Urinary bladder (tissue), 4 donors: ENCODE results near the gene PRMT7. TPM values are rescaled to one million over a fixed set of nuclear protein-coding genes. Genes with fewer than 3 reads are reported as not detected.

Source experiments
- DNase-seq: peaks from one replicate; pipeline ENCODE4 v3.0.0-alpha.2; 2015; ENCODE audit errors: extremely low spot score
- H3K27ac ChIP-seq: one replicate; pipeline ENCODE4 v1.5.1; 2013; ENCODE audit warnings: low read depth, mild to moderate bottlenecking, moderate library complexity
- H3K36me3 ChIP-seq: one replicate; pipeline ENCODE4 v1.6.1; 2013; ENCODE audit warnings: mild to moderate bottlenecking, moderate library complexity; ENCODE audit not compliant: insufficient read depth
- H3K4me1 ChIP-seq: one replicate; pipeline ENCODE4 v1.6.1; 2013; ENCODE audit warnings: mild to moderate bottlenecking, moderate library complexity; ENCODE audit not compliant: insufficient read depth
- H3K4me3 ChIP-seq: one replicate; pipeline ENCODE4 v1.5.1; 2013; ENCODE audit warnings: low read depth, low read length
- WGBS: extraction: QIAGEN DNeasy Blood & Tissue Kit; methylation state at CpG from one replicate; pipeline ENCODE4 v1.1.7; 2013; 5-methylcytosine and 5-hydroxymethylcytosine counted together
- polyA plus RNA-seq: library from polyadenylated mRNA; stranded (reverse); fragments of 200-250 nt; gene quantifications from one replicate; pipeline ENCODE4 v1.2.3, GENCODE V29; 2013
- total RNA-seq: library from RNA; depleted of rRNA; stranded (reverse); fragments of >200 nt; gene quantifications from one replicate; pipeline ENCODE4 v1.2.3, GENCODE V29; 2014
- donor health status: healthy with polysubstance abuse.
- donor health status: healthy.

Gene PRMT7
- total and polyA plus RNA-seq, 2 donors = 38.7 to 53.2 TPM

DNA sequence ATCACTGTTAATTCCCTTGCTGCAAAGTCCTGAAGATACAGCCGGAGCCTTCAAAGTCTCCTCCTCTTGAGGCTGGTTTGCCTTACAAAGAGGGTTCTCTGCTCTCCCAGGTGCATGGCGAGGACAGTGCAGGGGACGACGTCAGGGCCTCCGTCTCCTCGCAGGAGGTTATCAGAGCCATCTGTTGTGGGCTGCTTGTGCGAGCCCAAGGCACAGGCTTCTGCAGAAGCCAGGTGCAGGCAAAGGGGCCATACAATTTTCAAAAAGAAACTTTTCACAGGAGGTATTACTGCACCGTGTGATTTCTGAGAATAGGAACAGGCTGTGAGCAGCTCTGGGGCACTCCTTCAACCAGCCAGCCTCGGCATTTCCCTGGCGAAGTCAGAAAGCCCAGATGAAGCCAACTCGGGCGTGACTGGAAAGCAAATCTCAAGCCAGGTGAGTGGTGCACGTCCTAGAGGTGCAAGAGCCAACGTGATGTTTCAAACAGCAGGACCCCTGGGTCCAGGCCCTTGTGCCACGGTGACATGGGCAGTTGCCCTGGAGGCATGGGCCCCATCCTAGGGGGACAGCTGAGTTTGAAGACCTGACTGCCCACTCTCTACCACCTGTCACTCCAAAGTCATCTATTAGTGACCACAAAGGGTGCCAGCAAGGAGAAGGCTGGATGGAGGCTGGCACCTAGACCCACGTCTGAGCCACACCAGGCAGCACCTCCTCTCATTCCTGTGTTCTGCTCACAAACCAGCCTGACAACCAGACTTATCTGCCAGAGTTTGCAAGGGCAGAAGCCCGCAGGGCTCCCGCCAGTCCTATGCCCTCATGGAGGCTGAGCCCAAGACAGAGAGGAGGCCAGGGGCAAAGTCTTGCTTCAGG, 68.9 kb downstream of the PRMT7 start:
- DNase-seq = no peak
- H3K4me1 ChIP-seq = no peaks in the 10 kb centered on the region
- no peaks in the 10 kb centered on the region for H3K36me3 ChIP-seq
- H3K27ac ChIP-seq = no peak overlapping the region
- no peak overlapping the region for H3K4me3 ChIP-seq
- WGBS = 74% methylated on average over 18 of the region's 18 CpGs

DNA sequence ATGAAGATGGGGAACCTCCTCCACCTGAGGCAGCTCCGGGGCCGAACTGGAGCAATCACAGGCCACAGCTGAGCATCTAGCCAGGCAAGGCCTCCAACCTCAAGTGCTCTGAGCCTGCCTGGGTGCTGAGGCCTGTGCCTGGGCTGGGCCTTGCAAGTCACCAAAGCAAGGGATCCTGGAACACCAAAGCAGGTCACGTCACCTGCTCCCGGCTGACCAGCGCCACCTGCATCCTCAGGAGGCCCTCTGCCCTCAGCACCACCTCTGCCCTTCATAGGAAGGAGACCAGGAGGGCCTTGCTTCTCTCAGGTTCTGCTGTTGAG, 69.5 kb downstream of the PRMT7 start:
- no peaks in the 10 kb centered on the region for H3K4me1 ChIP-seq
- 96% methylated on average over 5 of the region's 5 CpGs for WGBS
- no peak for DNase-seq
- H3K4me3 ChIP-seq = no peak overlapping the region
- H3K27ac ChIP-seq = no peak overlapping the region
- H3K36me3 ChIP-seq = no peaks in the 10 kb centered on the region

DNA sequence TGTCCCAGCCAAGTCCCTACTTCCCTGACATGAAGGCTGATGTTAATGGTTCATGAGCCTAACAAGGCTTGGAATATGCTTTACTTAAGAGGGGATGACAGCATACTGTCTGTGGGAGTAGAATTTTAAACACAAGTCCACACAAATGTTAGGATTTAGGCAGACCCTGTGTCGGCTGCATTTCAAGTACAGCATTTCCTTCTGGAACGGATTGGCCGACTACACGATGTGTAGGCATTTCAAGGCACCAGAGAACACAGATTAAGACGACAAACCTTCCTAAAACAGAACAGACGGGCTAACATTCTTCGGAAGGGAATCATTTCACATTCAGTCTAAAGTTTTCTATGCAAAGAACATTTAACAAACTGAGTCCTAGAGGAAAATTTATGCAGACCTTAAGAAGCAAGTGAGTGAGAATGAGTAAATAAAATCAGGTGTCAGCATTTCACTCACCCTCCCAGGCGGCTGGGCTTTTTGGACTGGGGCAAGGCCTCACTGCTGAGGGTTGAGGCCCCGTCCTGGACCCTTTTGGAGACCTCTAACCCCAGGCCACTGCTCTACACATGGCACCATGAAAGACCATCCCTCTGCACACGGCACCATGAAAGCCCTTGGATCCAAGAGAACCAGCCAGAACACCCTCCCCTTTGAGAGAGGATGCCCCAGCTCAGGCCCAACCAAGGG, 70.0 kb downstream of the PRMT7 start:
- no peak for DNase-seq
- Histone ChIP-seq H3K4me3 (no peak overlapping the region), H3K4me1 (no peaks in the 10 kb centered on the region), H3K36me3 (no peaks in the 10 kb centered on the region), H3K27ac (no peak overlapping the region)
- WGBS = 85% methylated on average over 10 of the region's 10 CpGs

DNA sequence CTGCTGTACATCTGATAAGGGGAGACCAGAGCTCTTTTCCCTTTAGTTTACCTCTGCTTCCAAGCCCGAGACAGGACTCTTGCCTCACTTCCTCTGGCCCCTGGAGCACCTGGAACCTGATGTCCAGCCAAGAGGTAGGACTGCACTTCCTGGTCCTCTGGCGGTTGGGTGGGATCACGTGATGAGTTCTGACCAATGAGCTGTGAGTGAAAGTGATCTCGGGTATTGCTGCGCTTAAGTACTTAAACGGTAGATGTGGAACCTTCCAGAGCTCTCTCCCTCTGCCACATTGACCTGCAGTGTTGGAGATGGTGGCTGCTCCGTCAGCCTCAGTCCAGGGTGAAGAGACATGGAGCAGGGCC, 70.5 kb downstream of the PRMT7 start:
- no peak for DNase-seq
- Histone ChIP-seq H3K36me3 (no peaks in the 10 kb centered on the region), H3K4me1 (no peaks in the 10 kb centered on the region), H3K27ac (no peak overlapping the region), H3K4me3 (no peak overlapping the region)
- 85% methylated on average over 7 of the region's 7 CpGs for WGBS

DNA sequence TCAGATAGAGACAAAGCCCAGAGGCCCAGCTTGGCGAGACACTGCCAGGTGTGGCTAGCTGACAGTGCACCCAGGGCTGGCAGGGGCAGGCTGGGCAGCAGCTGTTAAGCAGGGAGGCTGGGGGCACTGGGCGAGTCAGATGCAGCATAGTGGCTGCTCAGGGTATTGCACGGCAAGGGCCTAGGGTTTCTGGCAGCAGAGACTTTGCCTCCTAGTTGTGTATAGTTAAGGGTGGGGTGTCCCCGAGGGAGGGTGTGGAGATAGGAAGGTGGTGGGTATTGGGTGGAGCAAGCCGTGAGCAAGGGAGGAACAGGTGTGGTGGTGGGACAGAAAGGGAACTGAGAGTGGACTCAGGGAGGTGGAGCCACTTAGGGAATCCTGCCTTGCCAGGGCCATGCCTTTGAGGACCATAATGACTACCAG, 71.5 kb downstream of the PRMT7 start:
- WGBS = 79% methylated on average over 5 of the region's 5 CpGs
- no peaks in the 10 kb centered on the region for H3K4me1 ChIP-seq

GRCh38 chr16:68383858-68384257, 73.0 kb downstream of the PRMT7 start:
- DNase-seq = no peak

More for the DNA sequence above, 71.5 kb downstream of the PRMT7 start:
- DNase-seq = no peak
- Histone ChIP-seq H3K27ac (no peak overlapping the region), H3K4me3 (no peak overlapping the region), H3K36me3 (no peaks in the 10 kb centered on the region)

GRCh38 chr16:68384288-68385161, 73.7 kb downstream of the PRMT7 start:
- Histone ChIP-seq H3K36me3 (no peaks in the 10 kb centered on the region), H3K4me3 (no peak overlapping the region), H3K4me1 (no peaks in the 10 kb centered on the region), H3K27ac (no peak overlapping the region)
- 69% methylated on average over 7 of the region's 7 CpGs for WGBS
- no peak for DNase-seq

More at GRCh38 chr16:68383858-68384257, 73.0 kb downstream of the PRMT7 start:
- no peak overlapping the region for H3K27ac ChIP-seq
- no peaks in the 10 kb centered on the region for H3K4me1 ChIP-seq
- H3K4me3 ChIP-seq = no peak overlapping the region
- no peaks in the 10 kb centered on the region for H3K36me3 ChIP-seq
- 95% methylated on average over 4 of the region's 4 CpGs for WGBS

DNA sequence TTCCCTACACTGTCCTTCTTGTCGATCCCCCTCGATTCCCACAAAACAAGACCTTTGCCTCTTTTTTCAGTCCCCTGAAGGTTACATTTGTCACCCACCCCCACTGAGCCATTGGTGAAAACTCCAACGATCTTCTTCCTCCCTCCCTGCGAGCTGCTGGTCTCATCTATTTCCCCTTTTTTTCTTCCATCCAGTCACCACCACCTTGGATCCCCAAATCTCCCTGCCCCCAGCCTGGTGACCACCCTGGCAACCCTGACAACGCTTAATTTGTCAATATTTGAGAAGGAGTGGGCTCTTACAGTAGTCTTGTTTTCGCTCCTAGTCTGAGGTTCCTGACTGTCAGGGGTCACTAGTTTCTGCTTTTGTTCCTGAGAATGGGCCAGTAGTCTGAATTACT, 74.6 kb downstream of the PRMT7 start:
- DNase-seq = no peak
- WGBS = 80% methylated on average over 6 of the region's 6 CpGs

DNA sequence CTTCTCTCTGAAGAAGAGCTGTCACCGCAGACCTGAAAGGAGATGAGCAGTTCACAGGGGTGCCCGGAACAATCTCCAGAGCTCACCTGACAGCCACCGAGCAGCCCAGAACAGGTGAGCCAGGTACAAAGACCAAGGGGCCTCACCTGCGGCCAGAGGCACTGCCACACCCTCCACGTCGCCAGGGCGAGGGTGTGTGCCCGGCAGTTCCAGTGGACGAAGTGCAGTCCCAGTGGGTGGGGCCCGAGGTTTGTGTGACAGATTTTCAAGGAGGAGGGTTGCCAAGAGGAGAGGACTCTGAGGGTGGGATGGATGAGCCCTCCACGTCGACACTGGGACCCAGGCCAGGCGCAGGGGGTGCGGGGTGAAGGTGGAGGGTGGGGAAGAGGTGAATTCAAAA, 75.8 kb downstream of the PRMT7 start:
- DNase-seq = no peak
- Histone ChIP-seq H3K4me1 (no peaks in the 10 kb centered on the region), H3K4me3 (no peak overlapping the region), H3K27ac (no peak overlapping the region), H3K36me3 (no peaks in the 10 kb centered on the region)
- 73% methylated on average over 14 of the region's 14 CpGs for WGBS

More for the DNA sequence above, 74.6 kb downstream of the PRMT7 start:
- Histone ChIP-seq H3K27ac (no peak overlapping the region), H3K4me1 (no peaks in the 10 kb centered on the region), H3K4me3 (no peak overlapping the region), H3K36me3 (no peaks in the 10 kb centered on the region)

- Histone ChIP-seq H3K4me3 (no peak overlapping the region), H3K27ac (no peak overlapping the region), H3K36me3 (no peaks in the 10 kb centered on the region), H3K4me1 (no peaks in the 10 kb centered on the region)
- 83% methylated on average over 9 of the region's 9 CpGs for WGBS
- DNase-seq = no peak
Observed at GRCh38 chr16:68387301-68387700, 76.5 kb downstream of the PRMT7 start.

- WGBS = 79% methylated on average over 3 of the region's 3 CpGs
Observed at GRCh38 chr16:68388124-68388523, 77.3 kb downstream of the PRMT7 start.

GRCh38 chr16:68389006-68389405, 78.2 kb downstream of the PRMT7 start:
- 70% methylated on average over 8 of the region's 8 CpGs for WGBS
- no peak for DNase-seq
- H3K36me3 ChIP-seq = no peaks in the 10 kb centered on the region
- H3K4me3 ChIP-seq = no peak overlapping the region
- H3K4me1 ChIP-seq = no peaks in the 10 kb centered on the region
- H3K27ac ChIP-seq = no peak overlapping the region

More at GRCh38 chr16:68388124-68388523, 77.3 kb downstream of the PRMT7 start:
- Histone ChIP-seq H3K4me3 (no peak overlapping the region), H3K27ac (no peak overlapping the region), H3K36me3 (no peaks in the 10 kb centered on the region), H3K4me1 (no peaks in the 10 kb centered on the region)
- DNase-seq = no peak

GRCh38 chr16:68389750-68390371, 79.0 kb downstream of the PRMT7 start:
- WGBS = 54% methylated on average over 6 of the region's 6 CpGs
- H3K36me3 ChIP-seq = no peaks in the 10 kb centered on the region
- no peak for DNase-seq
- H3K4me3 ChIP-seq = no peak overlapping the region
- H3K4me1 ChIP-seq = no peaks in the 10 kb centered on the region
- no peak overlapping the region for H3K27ac ChIP-seq
